OCI-LY3 (cell line): ENCODE results near the gene SLC13A2.

ENCODE experiments used
- H2AFZ ChIP-seq: fragments of 200-600, 300-600 bp; shearing (Covaris generic); 2 replicates; pipeline ENCODE4 v1.6.0; 2014; ENCODE audit warnings: antibody characterized with exemption, low read depth, low read length
- H3K27ac ChIP-seq: fragments of 200-600, 300-600 bp; sonication (generic); 2 replicates; pipeline ENCODE4 v1.5.1; 2014; ENCODE audit warnings: mild to moderate bottlenecking, low read length, moderate library complexity, mixed read lengths
- H3K27me3 ChIP-seq: fragments of 200-600, 300-600 bp; sonication (generic); 2 replicates; pipeline ENCODE4 v1.6.1; 2014; ENCODE audit warnings: low read depth, low read length, mixed read lengths
- H3K36me3 ChIP-seq: fragments of 200-600, 300-600 bp; sonication (generic); replicated peaks from 2 replicates; pipeline ENCODE3; 2014; ENCODE audit warnings: low read depth, low read length, mixed read lengths
- H3K4me1 ChIP-seq: fragments of 300-600, 200-600 bp; sonication (generic); 2 replicates; pipeline ENCODE4 v1.6.1; 2014; ENCODE audit warnings: low read length, mixed read lengths
- H3K4me2 ChIP-seq: fragments of 200-600, 300-600 bp; sonication (generic); 2 replicates; pipeline ENCODE4 v1.6.1; 2014; ENCODE audit warnings: low read length, mixed read lengths
- H3K4me3 ChIP-seq: fragments of 300-600, 200-600 bp; sonication (generic); 2 replicates; pipeline ENCODE4 v1.5.1; 2014; ENCODE audit warnings: antibody characterized with exemption, mild to moderate bottlenecking, low read length, moderate library complexity
- H3K79me2 ChIP-seq: fragments of 300-600, 200-600 bp; shearing (Covaris generic); 2 replicates; pipeline ENCODE4 v1.6.1; 2014; ENCODE audit warnings: mild to moderate bottlenecking, low read length, mixed read lengths
- H3K9ac ChIP-seq: fragments of 300-600, 200-600 bp; shearing (Covaris generic); 2 replicates; pipeline ENCODE4 v1.6.0; 2014; ENCODE audit warnings: mild to moderate bottlenecking, low read length, moderate library complexity
- H3K9me3 ChIP-seq: fragments of 200-600, 300-600 bp; shearing (Covaris generic); 2 replicates; pipeline ENCODE4 v1.6.1; 2014; ENCODE audit warnings: low read length, mixed read lengths; ENCODE audit not compliant: insufficient read depth
- H4K20me1 ChIP-seq: fragments of 200-600, 300-600 bp; sonication (generic); 2 replicates; pipeline ENCODE4 v1.6.1; 2016; ENCODE audit warnings: low read length, mixed read lengths; ENCODE audit not compliant: insufficient read depth
- CTCF ChIP-seq: fragments of 200-600, 300-600 bp; sonication (generic); IDR thresholded peaks from 2 replicates; pipeline ENCODE4 v1.5.1; 2014; ENCODE audit warnings: antibody characterized with exemption, low read length, low read depth
- EZH2phosphoT487 ChIP-seq: fragments of 200-600 bp; shearing (Covaris generic); IDR thresholded peaks from 2 replicates; pipeline ENCODE4 v1.6.1; 2018; ENCODE audit warnings: antibody characterized with exemption, mixed run types, low read depth

SLC13A2 gene

DNA sequence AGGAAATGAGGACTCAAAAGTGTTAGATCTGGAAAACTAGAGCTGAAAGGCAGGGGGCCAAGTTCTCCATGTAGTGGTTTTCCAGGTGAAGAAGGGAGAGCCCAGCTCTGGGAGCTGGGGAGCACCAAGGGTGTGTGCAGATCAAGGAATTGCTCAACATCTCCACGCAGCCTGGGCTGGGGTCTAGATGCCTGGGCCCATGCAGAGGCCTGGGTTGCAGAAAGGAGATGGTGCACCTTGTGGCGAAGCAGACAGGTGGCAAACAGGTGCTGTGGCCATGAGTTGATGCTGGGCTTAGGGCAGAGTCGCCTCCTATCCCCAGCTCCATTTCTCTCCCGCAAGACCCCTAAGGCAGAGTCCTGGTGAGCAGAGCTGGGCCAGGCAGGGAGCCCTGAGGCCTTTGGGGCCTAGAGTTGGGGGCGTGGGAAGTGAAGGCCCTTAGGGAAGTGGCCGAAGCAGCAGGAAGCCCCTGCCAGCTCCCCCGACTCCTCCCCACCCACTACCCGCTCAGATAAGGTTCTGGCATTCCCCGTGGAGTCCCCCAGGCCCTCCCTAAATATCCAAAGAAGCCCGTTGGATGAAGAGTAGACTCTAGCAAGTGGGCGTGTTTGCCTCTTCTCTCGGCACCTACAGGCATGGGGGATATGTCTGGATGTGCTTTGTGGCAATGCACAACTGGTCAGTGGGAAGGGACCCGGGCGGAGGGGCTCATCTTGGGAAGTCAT is 33.5 kb downstream of the SLC13A2 start:
- Histone ChIP-seq H3K9me3 (no peaks in the 10 kb centered on the region), H3K27ac (no peak overlapping the region), H2AFZ (peak overlapping the region; percentile 59; the same call in 1 of the 2 replicates), H3K79me2 (no peaks in the 10 kb centered on the region), H3K36me3 (no peaks in the 10 kb centered on the region), H3K4me3 (no peak overlapping the region), H3K9ac (no peak overlapping the region), H4K20me1 (no peaks in the 10 kb centered on the region), H3K4me2 (peak overlapping the region; percentile 16; the same call in 1 of the 2 replicates), H3K4me1 (peaks cover 24% of the 10 kb centered on the region), H3K27me3 (0 out of 2 replicates have a peak, but pooled peaks cover 4% of the 10 kb centered on the region)
- TF ChIP-seq CTCF (no peak), EZH2phosphoT487 (no peak)

DNA sequence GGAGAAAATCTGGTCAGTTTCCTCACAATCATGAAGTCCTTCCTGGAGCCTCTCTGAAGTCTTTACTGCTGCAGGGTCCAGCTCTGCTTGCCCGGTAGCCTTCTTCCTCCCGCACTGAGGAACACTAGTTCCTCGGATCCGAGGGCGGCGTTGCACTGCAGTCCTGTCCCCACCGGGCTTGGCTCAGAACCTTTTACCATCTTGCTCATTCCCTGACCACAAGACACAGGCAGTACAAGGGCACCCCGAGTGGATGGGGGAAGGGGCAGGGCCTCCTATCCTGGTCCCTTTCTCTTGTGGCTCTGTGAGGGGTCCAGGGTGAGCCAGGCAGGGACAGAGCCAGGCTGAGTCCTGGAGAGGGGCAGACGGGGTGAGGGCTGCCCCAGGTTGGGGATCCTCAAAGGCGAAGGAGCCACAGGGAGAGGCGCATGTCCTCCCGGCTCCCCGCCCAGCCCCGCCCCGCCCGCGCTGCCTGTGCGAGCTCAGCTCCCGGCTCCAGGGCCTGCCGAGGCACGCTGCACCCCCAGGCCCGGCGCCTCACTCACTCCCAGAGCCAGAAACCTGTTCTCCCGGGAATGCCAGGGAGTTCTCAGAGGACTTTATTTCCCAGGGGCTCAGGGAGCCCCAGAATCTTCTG is 34.2 kb downstream of the SLC13A2 start:
- 0 out of 2 replicates have a peak, but pooled peaks cover 4% of the 10 kb centered on the region for H3K27me3 ChIP-seq
- no peak overlapping the region for H2AFZ ChIP-seq
- no peaks in the 10 kb centered on the region for H4K20me1 ChIP-seq
- no peak overlapping the region for H3K9ac ChIP-seq
- no peak for TF ChIP-seq CTCF
- TF ChIP-seq EZH2phosphoT487, result no peak
- H3K36me3 ChIP-seq, result no peaks in the 10 kb centered on the region
- H3K4me3 ChIP-seq, result no peak overlapping the region
- H3K4me2 ChIP-seq, result no peak overlapping the region
- no peak overlapping the region for H3K27ac ChIP-seq
- H3K4me1 ChIP-seq, result peaks cover 21% of the 10 kb centered on the region
- no peaks in the 10 kb centered on the region for H3K9me3 ChIP-seq
- no peaks in the 10 kb centered on the region for H3K79me2 ChIP-seq

DNA sequence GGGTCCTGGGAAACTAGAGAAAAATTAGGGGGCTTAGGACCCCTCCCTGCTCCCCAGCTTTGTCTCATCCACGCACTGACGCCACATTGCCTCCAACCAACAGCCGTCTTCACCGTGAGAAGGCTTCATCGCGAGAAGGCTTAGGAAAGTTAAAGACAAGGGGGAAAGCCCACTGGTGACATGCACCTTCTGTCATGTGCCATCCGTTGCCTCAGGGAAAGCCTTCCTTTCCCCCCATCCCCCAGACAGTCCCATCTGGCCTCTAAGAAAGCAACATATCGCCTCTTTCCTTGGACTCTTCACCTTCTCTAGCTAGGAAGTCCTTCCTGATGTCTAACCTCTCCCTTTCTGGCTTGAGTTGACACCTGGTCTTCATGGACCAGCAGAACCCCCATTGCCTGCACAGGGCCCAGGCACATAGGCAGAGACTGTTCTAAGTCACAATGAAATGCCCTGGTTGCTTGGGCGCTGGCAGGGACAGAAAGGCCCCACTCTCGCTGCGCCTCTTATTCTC is 34.8 kb downstream of the SLC13A2 start:
- H4K20me1 ChIP-seq, result no peaks in the 10 kb centered on the region
- no peak overlapping the region for H2AFZ ChIP-seq
- H3K27ac ChIP-seq, result no peak overlapping the region
- H3K4me3 ChIP-seq, result no peak overlapping the region
- H3K4me2 ChIP-seq, result no peak overlapping the region
- 0 out of 2 replicates have a peak, but pooled peaks cover 4% of the 10 kb centered on the region for H3K27me3 ChIP-seq
- H3K79me2 ChIP-seq, result no peaks in the 10 kb centered on the region
- H3K36me3 ChIP-seq, result no peaks in the 10 kb centered on the region
- H3K9ac ChIP-seq, result no peak overlapping the region
- peaks cover 18% of the 10 kb centered on the region for H3K4me1 ChIP-seq
- no peaks in the 10 kb centered on the region for H3K9me3 ChIP-seq
- TF ChIP-seq EZH2phosphoT487, result no peak
- TF ChIP-seq CTCF, result no peak

GRCh38 chr17:28509789-28510188 is 36.3 kb downstream of the SLC13A2 start:
- no peak overlapping the region for H2AFZ ChIP-seq
- H3K4me1 ChIP-seq, result peaks cover 24% of the 10 kb centered on the region
- H3K4me3 ChIP-seq, result no peak overlapping the region
- H4K20me1 ChIP-seq, result no peaks in the 10 kb centered on the region
- TF ChIP-seq CTCF (no peak), EZH2phosphoT487 (no peak)
- no peaks in the 10 kb centered on the region for H3K36me3 ChIP-seq
- peaks cover 15% of the 10 kb centered on the region for H3K27me3 ChIP-seq
- no peak overlapping the region for H3K27ac ChIP-seq
- no peaks in the 10 kb centered on the region for H3K79me2 ChIP-seq
- H3K4me2 ChIP-seq, result no peak overlapping the region
- H3K9me3 ChIP-seq, result no peaks in the 10 kb centered on the region
- H3K9ac ChIP-seq, result no peak overlapping the region
